RWPE1 (cell line): ENCODE results near the gene DENND1A.

ENCODE experiments used
- CTCF ChIA-PET: fragments of 350-600 bp; sonication (Branson Sonifier 250); formaldehyde crosslinking; extraction: SDS; loops from one replicate; lab custom pipeline; 2021; lab: Yijun Ruan, JAX
- POLR2A ChIA-PET: fragments of 400-600 bp; formaldehyde crosslinking; extraction: SDS; loops from one replicate; lab custom pipeline; 2020; ENCODE audit warnings: antibody characterized with exemption; ENCODE audit not compliant: low non-redundant PET; lab: Yijun Ruan, JAX
- DNase-seq: peaks from one replicate; pipeline ENCODE4 v3.0.0; 2012; ENCODE audit warnings: low spot score
- H3K27ac ChIP-seq: fragments of 450-650 bp; 2 replicates; pipeline ENCODE4 v1.5.1; 2017
- CTCF ChIP-seq: fragments of 450-650 bp; conservative IDR thresholded peaks from 2 replicates; pipeline ENCODE4 v1.5.1; 2017; ENCODE audit warnings: low read depth, mild to moderate bottlenecking

DENND1A gene

GRCh38 chr9:123484130-123484529, 445.8 kb downstream of the DENND1A start:
- no peak overlapping the region for H3K27ac ChIP-seq
- DNase-seq, result no peak
- CTCF ChIA-PET, result no interaction called here
- POLR2A ChIA-PET, result no interaction called here
- TF ChIP-seq CTCF, result no peak

GRCh38 chr9:123483191-123483803, 446.6 kb downstream of the DENND1A start:
- DNase-seq, result no peak
- no peak overlapping the region for H3K27ac ChIP-seq
- TF ChIP-seq CTCF, result no peak
- POLR2A ChIA-PET, result no interaction called here
- CTCF ChIA-PET, result no interaction called here

GRCh38 chr9:123482295-123482968, 447.5 kb downstream of the DENND1A start:
- CTCF ChIA-PET, result no interaction called here
- no peak overlapping the region for H3K27ac ChIP-seq
- TF ChIP-seq CTCF, result no peak
- POLR2A ChIA-PET, result no interaction called here
- DNase-seq, result no peak

GRCh38 chr9:123481209-123481865, 448.6 kb downstream of the DENND1A start:
- ChIA-PET CTCF (interaction anchor here (0.7 kb wide), 2 partner anchors 13 to 29 kb away, joined by 3 to 4 read pairs; no protein-coding TSS in a partner anchor), POLR2A (no interaction called here)
- no peak overlapping the region for H3K27ac ChIP-seq
- no peak for TF ChIP-seq CTCF
- DNase-seq, result no peak

DNA sequence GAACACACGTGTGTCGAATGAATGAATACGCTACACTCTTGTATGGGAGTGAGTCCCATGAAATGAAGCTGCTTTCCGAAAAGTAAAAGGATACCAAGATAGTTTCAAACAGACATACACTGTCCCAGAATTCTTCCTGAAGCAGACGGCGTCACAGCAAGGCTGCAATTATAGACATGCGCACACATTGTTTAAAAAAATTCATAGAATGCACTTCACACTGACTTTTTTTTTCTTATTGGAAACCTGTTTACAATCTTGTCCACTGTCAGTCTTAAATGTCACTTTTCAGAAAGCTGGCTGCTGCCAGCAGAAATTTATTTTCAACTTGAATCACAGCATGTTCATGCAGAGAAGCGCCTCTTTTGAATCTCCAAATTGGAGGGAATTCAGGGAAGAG, 449.1 kb downstream of the DENND1A start:
- no peak for DNase-seq
- H3K27ac ChIP-seq, result no peak overlapping the region
- CTCF ChIA-PET, result interaction anchor here (0.7 kb wide), 2 partner anchors 12 to 29 kb away, joined by 3 to 4 read pairs; no protein-coding TSS in a partner anchor
- no peak for TF ChIP-seq CTCF
- POLR2A ChIA-PET, result no interaction called here

DNA sequence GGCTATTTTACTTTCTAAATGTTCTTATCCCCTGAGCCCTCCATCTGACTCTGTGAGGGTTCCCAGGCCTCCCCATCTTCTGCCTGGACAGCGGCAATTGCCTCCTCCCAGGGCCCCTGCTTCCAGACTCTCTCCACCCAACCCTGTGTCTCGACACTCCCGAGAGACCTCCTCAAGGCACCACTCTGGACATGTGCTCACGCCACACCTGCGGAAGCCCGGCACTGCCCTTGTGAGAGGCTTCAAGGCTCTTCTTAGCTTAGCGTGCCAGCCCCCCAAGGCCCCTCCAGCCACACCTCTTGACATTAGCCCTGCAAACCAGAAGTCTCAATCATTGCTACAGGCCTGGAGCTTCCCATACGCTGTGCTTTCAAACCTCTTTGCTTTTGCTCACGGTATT, 449.8 kb downstream of the DENND1A start:
- ChIA-PET POLR2A (no interaction called here), CTCF (no interaction called here)
- no peak for DNase-seq
- TF ChIP-seq CTCF, result no peak
- no peak overlapping the region for H3K27ac ChIP-seq
